ENCODE data around the gene TLE4.
"Not testable (repeated sequence)": the region's sequence is repeated elsewhere in the genome, so short reads cannot be mapped to it uniquely, and the experiment has no call there.

The TLE4 gene

DNA sequence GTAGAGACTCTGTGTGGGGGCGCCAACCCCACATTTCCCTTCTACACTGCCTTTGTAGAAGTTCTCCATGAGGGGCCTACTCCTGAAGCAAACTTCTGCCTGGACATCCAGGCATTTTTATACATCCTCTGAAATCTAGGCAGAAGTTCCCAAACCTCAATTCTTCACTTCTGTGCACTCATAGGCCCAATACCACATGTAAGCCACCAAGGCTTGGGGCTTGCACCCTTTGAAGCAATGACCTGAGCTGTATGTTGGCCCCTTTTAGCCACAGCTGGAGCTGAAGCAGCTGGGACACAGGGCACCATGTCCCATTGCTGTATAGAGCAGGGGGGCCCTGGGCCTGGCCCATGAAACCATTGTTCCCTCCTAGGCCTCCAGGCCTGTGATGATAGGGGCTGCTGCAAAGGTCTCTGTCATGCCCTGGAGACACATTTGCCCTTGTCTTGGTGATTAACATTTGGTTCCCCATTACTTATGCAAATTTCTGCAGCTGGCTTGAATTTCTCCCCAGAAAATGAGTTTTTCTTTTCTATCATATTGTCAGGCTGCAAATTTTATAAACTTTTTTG lies 180.2 kb downstream of the TLE4 start:
- DNase-seq: not testable (repeated sequence)

DNA sequence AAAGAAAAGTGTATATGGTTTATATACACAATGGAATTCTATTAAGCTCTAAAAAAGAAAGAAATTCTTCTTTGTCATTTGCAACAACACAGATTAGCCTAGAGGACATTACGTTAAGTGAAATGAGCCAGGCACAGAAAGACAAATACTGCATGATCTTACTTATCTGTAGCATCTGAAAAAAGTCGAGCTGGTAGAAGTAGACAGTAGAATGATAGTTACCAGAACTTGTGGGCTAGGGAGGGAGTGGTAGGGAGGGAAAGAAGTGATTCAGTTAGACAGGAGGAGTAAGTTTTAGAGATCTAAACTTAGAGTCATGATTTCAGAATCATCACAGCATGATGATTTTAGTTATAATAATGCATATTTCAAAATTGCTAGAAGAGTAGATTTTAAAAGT lies 184.6 kb downstream of the TLE4 start:
- DNase-seq: no peak

DNA sequence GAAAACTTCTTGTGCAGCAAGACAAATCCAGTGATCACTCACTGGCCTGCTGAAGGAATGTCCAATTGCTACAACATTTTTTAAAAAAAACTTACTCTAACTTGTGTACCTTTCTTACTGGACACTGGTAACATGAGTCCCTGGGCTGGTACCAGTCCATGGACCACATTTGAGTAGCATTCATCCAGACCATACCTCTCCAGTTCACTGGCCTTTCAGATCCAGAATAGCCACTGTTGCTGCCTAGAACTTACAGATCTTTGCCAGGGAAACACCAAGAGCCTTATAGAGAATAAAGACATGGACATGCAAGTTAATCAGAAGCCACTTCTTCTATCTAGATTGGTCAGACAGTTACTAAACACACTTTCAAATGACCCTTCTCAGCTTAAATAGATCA lies 185.3 kb downstream of the TLE4 start:
- DNase-seq: no peak

- no peak for DNase-seq
Measured at GRCh38 chr9:79757881-79758669, 186.3 kb downstream of the TLE4 start.

DNA sequence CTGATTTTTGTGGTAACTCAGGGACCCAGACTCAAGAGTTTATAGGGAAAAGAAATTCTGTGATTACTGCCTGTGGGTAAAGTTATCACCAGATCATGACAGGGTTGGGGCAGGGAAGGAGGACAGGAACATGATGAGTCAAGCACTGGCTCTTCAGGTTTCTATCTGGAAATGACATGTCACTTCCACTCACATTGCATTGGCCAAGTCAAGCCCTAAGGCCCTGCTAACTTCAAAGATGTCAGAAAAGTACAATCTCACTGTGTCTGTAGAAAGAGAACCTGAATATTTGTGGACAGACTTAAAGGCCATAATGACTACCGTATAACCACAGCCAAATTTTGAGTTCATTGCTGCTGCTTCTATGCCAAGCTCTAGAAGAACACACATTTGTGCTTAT lies 187.7 kb downstream of the TLE4 start:
- DNase-seq: no peak

GRCh38 chr9:79762070-79762469 lies 190.3 kb downstream of the TLE4 start:
- no peak for DNase-seq

- DNase-seq: no peak
Measured at GRCh38 chr9:79763671-79764285, 192.0 kb downstream of the TLE4 start.

DNA sequence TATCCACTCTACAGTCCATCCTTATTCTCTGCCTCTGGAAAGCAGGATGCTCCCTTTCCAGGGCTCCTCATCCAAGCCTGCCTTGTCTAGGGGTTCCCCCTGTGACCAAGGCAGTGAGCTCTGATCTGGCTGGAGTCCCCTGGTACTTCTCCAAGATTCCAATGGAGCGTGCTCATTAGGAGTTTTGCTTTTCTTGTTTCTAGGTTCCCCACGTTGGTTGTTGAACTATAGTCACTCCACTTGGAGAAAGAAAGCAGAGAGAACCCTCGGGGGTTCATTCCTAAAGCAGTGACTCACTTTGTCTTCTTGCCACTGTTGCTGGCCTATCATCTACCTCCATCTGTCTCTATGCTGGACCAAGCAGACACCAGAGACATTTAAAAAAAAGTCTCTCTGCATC lies 192.6 kb downstream of the TLE4 start:
- DNase-seq: no peak

DNA sequence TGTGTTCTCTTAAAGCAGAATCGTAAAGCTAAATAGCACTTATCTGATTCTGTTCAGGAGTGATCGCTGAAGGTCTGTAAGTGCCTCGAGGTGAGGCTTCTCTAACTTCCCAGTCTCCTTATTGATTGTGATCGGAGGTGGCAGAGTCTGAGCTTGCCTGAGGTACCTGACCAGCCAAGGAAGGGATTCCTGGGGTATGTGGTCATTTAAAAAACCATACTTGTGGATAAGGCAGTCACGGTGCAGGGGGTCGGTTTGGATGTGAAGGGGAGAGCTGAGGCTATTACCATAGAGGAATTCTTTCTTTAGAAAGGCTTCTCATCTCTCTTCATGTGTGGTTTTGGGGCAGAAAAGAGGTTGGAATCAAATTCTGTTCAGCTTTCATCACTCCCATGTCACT lies 193.7 kb downstream of the TLE4 start:
- no peak for DNase-seq

DNA sequence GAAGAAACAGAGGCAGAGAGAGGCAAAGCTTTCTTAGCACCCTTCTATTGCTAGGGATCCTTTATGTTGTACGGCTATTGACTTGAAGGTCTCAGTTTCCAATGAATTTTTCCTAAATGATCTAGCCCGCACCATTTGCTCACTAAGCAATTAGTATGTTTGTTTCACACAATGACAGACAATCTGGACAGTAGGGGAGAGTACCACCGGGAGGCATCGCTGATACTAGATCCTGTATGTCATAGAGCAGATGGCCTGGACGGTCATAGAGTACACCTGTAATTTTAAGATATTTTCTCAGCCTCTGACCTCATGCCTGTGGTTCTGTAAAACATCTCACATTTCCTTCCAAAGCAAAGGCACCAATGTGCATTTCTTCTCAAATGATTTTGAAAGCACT lies 194.3 kb downstream of the TLE4 start:
- DNase-seq: no peak

GRCh38 chr9:79768194-79768593 lies 196.4 kb downstream of the TLE4 start:
- no peak for DNase-seq

GRCh38 chr9:79769476-79770275 lies 197.9 kb downstream of the TLE4 start:
- no peak for DNase-seq

- DNase-seq: no peak
Measured at GRCh38 chr9:79774356-79774755, 202.6 kb downstream of the TLE4 start.

Measured in NCI-H1048 (cell line).